ENCODE measurements around the gene SORCS2.

The SORCS2 gene

GRCh38 chr4:7186516-7187167, 5.7 kb upstream of the SORCS2 start:
- no peak for DNase-seq

DNA sequence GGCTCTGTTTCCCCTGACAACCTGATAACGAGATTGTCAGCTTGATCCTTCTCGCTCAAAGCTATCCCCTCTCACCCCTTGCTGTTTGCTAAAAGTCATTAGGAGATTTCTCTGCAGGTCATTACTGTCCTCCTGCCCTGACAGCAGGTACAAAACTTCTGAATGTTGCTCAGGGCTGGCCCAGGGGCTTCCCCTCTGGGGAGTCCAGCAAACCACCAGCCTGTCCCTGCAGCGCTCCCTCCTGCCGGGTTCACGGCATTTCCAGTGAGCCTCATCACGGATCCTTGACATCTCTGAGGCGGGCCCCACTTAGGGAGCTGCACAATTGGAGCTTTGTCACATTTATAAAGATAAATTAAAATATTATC, 5.2 kb upstream of the SORCS2 start:
- no peak for DNase-seq

DNA sequence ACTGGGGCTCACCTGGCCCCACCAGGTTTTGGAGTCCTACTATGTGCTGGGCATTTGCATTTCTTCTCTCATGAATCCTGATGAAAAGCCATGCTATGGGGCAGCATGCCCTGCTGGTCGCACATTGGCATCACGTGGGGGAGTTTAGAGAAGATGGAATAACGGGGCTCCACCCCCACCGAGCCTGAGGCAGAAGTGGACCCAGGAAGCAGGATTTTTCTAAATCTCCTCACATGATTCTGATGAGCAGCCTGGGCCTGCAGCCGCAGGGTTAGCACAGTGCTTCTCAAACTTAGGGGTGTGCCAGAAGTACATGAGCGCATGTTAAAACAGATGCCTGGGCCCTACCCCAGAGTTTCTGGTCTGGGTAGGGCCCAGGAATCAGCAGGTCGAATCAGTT, 4.6 kb upstream of the SORCS2 start:
- no peak for DNase-seq

- no peak for DNase-seq
Observed at GRCh38 chr4:7189066-7189465, 3.3 kb upstream of the SORCS2 start.

DNA sequence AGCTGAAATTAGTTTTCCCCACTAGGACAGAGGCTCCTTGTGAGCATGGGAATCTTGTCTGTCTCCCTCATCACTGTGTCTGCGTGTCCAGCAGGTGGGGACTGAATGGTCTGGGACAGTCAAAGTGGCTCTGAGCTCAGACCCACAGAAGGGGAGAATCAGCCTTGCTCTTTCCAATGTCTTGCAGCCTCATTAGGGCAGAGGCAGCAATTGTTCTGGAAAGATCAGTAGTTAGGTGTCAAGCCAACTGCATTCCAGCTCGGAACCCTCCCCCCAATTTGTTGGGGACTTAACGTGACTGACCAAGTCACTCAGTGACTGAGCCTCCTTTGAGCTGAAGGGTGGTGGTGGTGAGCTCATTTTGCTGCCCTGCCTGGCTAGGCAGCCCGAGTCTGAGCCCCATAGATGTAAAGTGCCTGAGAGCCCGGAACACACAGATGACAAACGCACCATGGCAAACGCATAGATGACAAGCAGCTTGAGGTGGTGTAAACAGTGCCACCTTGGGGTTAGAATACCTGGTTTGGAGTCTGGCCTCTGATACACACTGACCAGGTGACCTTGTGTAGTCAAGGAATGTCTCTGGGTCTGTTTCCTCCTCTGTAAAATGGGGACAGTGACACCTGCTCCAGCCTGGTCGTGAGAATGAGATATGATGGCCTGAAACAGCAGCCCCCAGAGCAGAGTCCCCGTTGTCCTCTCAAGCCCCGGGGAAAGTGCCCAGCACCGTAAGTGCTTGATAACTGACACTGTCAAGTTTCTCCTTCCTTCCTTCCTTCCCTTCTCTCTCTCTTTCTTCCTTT, 2.7 kb upstream of the SORCS2 start:
- no peak for DNase-seq

DNA sequence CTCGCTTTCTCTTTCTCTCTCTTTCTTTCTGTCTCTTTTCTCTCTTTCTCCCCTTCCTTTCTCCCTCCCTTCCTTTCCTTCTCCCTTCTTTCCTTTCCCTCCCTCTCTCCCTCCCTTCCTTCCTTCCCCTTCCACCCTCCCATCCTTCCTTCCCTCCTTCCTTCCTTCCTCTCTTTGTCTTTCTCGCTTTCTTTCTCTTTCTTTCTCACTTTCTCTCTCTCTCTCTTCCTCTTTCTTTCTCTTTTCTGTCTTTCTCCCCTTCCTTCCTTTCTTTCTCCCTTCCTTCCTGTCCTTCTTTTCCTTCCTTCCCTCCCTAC, 2.1 kb upstream of the SORCS2 start:
- no peak for DNase-seq

DNA sequence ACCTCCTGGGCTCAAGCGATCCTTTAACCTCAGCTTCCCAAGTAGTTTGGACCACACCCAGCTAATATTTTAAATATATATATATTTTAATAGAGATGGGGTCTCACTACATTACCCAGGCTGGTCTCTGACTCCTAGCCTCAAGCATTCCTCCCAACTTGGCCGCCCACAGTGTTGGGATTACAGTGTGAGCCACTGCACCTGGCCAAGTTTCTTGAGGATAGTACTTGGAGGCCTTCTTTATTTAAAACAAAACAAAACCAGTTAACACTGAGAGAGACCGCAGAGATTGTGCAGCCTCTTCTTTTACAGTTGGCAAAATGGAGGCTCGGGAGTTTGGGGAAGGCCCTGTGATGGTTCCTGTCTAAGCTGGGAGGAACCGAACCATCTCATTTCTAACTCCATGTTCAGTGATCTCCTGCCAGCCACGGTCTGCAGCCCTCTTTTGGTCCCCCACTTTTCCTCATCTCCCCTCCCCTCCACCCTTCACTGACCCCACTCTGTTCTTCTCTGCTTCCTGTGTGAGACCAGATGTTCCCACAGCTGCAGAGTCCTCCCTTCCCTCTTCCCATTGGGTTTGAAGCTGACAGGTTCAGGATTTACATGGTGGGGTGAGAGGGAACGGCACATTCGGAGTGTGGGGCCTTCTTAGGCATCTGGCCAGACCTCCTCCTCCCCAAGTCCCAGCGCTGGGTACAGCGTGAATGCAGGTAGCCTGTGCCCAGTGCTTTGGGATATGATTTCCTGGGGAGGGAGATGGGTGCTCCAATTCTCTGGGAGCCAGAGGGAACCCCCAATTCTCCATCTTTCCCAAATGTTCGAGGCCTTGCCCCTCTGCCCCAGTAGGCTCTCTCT, 1.4 kb upstream of the SORCS2 start:
- no peak for DNase-seq

DNA sequence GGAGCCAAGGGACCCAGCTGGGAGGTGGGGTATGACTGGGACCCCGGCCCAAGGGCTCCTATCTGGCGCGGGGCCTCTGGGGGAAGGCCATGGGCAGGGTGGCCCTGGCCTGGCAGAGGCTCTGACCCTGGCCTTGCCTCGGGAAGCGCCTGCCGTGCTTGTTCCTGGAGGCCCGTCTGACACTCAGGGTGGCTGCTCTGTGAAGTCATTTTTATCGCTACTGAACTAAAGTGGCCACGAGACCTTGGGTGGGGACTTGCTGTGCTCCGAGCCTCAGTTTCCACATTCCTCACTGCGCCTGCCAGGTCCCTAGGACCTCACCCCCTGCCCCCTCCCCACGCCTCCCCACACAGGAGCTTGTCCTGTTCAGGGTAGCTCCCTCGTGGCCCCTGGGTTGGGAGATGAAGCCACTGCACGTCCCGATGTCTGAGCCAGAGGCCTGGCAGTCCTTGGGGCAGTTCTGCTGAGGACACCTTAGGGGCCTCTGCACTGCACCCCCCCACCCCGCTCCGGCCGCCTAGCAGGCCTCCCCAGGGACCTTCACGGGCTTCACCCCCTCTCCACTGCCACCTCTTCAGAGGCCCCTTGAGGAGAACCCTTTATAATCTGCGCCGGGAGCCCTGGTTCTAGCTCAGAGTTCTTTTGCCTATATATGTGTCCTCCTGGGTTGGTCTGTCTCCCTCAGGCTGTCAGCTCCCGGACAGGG, 639 bp upstream of the SORCS2 start:
- DNase-seq = no peak

GRCh38 chr4:7193030-7193958, 956 bp downstream of the SORCS2 start:
- DNase-seq = no peak

GRCh38 chr4:7194251-7195140, 2.2 kb downstream of the SORCS2 start:
- no peak for DNase-seq

GRCh38 chr4:7195141-7195515, 2.8 kb downstream of the SORCS2 start:
- DNase-seq = no peak

- no peak for DNase-seq
Observed at GRCh38 chr4:7195546-7196287, 3.4 kb downstream of the SORCS2 start.

GRCh38 chr4:7196288-7196651, 3.9 kb downstream of the SORCS2 start:
- DNase-seq = no peak

DNA sequence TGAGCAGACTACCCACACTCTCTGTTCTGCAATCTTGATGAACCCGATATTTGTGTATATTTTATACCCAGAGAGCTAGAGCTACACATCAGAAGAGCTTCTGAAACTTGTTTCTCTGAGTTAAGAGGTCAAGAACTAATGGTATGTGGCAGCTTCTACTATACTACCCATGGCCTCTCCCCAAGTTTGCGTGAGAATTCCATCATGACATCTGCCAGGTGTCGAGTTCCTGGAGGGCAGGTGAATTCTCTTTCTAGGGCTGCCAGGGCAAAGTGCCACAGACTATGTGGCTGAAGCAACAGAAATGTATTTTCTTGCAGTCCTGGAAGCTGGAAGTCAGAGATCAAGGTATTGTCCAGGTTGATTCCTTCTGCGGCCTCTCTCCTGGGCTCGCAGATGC, 4.4 kb downstream of the SORCS2 start:
- no peak for DNase-seq

DNA sequence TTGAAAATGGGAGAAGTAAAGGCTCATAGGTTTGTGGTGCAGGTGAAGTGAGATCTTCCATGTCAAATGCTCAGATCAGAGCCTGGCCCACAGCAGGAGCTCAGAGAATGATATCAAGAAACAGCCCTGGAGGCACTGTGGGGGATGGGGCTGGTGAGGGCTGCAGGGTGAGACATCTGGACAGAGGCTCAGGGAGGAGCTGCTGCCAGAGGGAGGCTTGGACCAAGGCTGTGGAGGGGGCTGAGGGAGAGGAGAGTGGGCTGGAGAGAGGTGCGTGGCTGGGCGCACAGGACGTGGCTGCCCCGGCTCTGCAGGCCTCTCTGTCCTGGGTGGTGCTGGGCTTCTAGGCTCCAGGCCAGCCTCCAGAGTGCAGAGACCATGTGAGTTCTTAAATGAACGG, 5.6 kb downstream of the SORCS2 start:
- DNase-seq = no peak

DNA sequence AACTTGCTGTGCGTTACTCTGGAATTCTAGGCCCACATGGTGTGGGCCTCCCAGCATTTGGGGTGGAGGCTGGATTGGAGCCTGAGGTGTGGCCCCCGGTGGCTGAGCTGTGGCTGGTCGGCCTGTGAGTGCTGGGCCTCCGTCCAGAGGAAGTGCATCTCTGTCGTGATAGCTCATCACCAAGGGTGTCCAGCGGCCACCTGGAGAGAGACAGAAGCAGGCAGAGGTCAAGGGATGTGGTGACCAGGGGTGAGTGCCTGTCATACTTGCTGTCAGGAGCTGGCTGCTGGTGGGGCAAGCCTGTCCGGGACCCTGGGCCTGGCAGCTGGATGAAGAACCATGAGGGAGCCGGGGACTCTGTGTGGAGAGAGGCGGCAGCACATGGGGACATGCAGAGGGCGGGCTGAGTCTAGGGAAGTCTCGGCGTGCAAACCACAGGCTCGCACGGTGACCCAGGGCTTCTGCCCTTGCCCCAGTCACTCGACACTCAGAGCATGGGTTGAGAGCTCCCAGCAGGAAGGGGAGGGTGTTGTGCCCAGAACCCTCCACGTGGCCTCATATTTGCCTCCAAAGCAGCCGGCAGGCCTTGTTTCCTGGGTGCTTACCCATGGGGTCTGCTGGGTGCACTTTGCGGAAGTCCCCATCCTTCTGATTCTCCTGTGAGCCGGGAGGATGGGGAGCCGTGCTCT, 6.2 kb downstream of the SORCS2 start:
- DNase-seq = no peak

GRCh38 chr4:7199129-7199725, 6.9 kb downstream of the SORCS2 start:
- no peak for DNase-seq

DNA sequence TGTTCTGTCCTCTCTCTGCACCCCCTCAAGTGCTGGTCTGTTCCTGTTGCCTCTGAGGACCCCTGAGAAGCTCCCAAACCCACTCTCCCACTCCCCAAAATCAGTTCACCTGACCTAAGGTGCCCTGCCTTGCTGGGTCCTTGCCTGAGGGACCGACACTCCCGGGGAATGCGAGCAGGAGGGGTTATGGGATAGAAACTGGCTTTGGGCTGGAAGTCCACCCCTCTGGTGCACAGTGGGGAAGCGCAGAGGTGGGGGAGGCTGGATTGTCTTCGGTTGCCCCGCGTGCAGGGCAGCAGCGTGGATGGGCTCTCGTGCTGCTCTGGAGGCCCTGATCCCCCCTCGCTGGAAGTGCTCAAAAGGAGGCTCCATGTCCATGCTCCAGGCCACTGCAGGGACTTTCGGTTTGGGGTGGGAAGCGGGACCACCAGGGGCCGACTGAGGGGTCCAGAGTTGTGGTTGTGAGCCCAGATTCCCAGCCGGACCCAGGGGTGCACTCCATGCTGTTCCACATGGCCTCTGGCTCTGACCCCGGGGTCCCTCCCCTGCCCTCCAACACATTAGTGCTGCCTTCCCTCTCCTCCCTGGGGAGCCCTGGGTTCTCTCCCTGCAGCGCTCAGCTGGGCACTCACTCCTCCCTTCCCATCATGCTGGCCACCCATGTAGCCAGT, 7.6 kb downstream of the SORCS2 start:
- DNase-seq = no peak

- DNase-seq = no peak
Observed at GRCh38 chr4:7200801-7201200, 8.5 kb downstream of the SORCS2 start.
